IPS-11a (cell line): ENCODE results near the gene ABL1.

Source experiments
- H3K4me3 ChIP-seq: one replicate; pipeline ENCODE4 v1.5.1; 2013; ENCODE audit warnings: low read depth, low read length, control low read depth

The ABL1 gene

GRCh38 chr9:130927995-130928900 is 93.2 kb downstream of the ABL1 start:
- H3K4me3 ChIP-seq: no peak overlapping the region

GRCh38 chr9:130929571-130930038 is 94.6 kb downstream of the ABL1 start:
- no peak overlapping the region for H3K4me3 ChIP-seq

- no peak overlapping the region for H3K4me3 ChIP-seq
Measured at GRCh38 chr9:130930132-130930803, 95.2 kb downstream of the ABL1 start.

- no peak overlapping the region for H3K4me3 ChIP-seq
Measured at GRCh38 chr9:130930804-130931349, 95.8 kb downstream of the ABL1 start.

GRCh38 chr9:130931508-130932254 is 96.6 kb downstream of the ABL1 start:
- no peak overlapping the region for H3K4me3 ChIP-seq

- no peak overlapping the region for H3K4me3 ChIP-seq
Measured at GRCh38 chr9:130932255-130933079, 97.4 kb downstream of the ABL1 start.

- H3K4me3 ChIP-seq: no peak overlapping the region
Measured at GRCh38 chr9:130933114-130934046, 98.3 kb downstream of the ABL1 start.

- no peak overlapping the region for H3K4me3 ChIP-seq
Measured at GRCh38 chr9:130934246-130934645, 99.2 kb downstream of the ABL1 start.

GRCh38 chr9:130934702-130935647 is 99.9 kb downstream of the ABL1 start:
- no peak overlapping the region for H3K4me3 ChIP-seq

- no peak overlapping the region for H3K4me3 ChIP-seq
Measured at GRCh38 chr9:130935648-130936271, 100.7 kb downstream of the ABL1 start.

GRCh38 chr9:130936285-130937117 is 101.4 kb downstream of the ABL1 start:
- no peak overlapping the region for H3K4me3 ChIP-seq
